GM19023 (cell line): ENCODE data around the gene SUSD1.
A peak's percentile ranks its signal among the peaks of the same experiment; 100 is the strongest.

ENCODE experiments used
- ATAC-seq: cut with Tn5 transposase; IDR thresholded peaks from one replicate; pipeline ENCODE4 v1.9.1; 2021; ENCODE audit warnings: mild to moderate bottlenecking, moderate library complexity; ENCODE audit not compliant: unreplicated experiment

Gene SUSD1

DNA sequence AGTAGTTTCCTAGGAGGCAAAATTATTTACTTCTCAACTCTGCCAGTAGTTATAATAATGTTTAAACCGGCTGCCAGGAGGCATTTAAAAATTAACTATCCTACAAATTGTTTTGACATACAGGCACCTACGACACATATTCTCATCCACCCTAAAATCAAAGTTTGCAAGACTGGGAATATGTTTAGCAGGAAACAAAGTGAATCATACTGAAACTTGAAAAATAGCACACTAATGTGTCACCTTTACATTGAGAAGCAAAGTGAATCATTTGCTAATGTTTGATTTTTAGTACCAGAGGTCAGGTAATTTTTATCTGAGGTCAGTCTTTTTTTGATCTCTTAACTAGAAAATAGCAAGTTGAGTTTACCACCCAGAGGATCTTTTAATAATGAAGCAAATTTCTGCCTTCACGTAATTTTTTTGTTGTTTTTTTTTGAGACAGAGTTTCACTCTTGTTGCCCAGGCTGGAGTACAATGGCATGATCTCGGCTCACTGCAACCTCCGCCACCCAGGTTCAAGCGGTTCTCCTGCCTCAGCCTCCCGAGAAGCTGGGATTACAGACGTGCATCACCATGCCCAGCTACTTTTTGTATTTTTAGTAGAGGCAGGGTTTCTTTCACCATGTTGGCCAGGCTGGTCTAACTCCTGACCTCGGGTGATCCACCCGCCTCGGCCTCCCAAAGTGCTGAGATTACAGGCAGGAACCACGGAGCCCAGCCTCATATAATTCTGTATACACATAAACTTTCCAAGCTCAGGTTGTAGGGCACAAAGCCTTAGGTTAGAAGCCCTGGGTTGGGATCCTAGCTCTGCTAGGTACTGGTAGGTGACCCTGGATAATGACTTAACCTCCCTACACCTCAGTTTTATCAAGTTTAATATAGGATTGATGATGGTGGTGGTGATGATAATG lies 154.2 kb downstream of the SUSD1 start:
- no peak for ATAC-seq

DNA sequence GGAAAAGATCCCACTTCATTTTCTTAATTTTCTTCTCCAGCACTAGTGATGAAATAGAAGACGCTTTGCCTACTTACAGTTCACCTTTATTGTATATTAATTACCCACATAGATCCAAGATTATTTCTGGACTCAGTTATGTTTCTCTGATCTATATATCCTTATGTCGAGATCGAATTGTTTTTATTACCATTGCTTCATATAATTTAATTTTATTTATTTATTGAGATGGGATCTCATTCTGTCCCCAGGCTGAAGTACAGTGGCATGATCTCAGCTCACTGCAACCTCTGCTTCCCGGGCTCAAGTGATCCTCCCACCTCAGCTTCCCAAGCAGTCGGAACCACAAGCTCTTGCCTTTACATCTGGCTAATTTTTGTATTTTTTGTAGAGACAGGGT lies 157.2 kb downstream of the SUSD1 start:
- ATAC-seq: no peak

DNA sequence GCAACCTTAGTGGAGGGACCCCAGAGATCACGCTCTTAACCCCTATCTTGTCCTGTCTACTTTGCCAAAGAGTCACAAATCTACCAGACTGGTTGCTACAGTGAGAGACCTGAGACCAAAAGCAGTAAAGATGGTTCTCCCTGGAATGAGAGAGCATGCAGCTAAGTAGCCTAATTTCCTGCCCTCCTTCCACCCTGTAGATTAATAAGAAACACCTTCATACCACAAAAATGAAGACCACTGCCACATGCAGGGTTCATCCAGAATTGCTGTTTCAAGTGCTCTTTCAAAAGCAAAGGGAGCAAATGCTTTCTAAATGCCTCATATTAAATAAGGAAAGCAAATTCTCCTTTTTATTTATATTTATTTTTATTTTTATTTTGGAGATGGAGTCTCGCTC lies 159.4 kb downstream of the SUSD1 start:
- no peak for ATAC-seq

DNA sequence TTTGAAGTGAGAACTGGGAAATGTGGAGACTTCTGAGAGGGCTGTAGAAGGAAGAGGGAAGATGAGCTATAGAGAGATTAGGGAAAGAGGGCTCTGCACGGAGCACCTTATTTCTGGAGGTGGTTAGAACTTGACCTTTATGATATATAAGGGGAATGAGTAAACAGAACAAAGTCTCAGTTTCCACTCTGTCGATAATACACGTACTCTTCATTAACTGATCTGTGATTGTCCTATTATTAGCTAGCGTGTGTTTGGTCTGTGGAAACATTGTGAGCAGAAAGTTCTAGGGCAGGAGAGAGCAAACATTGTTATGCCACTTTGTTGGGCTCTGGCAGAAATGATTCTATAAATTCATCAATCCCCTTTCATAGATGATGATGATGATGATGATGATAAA lies 159.9 kb downstream of the SUSD1 start:
- ATAC-seq: no peak

DNA sequence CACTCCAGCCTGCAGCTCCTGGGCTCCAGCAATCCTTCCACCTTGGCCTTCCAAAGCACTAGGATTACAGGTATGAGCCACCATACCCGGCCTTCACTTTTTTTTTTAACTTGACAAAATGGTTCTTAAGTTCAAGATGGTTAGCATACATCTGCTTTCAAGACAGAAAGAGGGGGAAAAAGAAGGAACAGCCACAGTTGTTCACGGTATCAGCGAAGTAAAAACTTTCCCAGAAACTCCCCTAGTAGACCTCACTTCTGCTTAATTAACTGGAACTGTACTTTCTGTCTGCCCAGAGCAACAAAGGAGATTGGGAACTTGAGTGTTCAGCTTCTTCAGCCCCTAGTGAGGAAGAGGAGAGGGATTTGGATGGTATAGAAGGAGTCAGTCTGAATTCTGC lies 161.8 kb downstream of the SUSD1 start:
- ATAC-seq: no peak

DNA sequence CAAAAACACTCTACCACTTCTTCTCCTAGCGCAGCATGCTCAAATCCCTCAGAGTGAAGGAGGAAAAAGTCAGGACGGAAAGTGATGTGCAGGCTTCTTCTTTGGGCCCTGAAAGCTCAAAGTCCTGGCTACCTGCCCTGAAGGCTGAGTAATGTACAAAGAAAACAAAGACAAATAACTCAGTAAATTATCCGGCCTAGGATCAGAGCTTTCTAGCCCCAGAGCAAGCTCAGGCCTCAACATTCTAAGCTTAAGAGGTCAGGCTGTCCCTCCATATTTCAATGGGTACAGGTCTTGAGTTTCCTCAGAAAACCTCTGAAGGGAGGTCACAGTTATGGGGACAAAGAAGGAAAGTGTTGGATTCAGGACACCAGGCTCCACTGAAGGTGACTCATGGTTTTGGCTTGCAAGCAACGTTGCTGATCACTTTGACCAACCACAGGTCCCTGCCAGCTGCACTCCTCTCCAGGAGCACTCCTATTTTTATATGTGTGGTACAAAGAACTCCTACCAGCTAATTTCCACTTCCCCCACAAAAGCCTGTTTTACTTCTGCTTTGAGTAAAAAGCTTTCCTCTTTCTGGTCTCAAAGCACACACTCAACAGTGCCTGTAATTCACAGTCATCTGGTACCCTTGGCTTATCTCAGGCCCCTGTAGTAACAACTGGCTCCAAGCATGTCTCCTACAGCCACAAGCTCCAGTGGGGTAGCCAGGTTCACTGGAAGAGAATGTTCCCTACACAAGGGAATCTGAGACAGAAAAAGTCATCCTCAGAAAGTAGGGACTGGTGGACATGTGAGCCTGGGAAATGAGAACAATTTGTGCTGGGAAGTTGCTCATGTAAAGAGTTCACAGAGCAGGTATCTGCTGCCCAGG lies 162.8 kb downstream of the SUSD1 start:
- ATAC-seq: peak; percentile 85

DNA sequence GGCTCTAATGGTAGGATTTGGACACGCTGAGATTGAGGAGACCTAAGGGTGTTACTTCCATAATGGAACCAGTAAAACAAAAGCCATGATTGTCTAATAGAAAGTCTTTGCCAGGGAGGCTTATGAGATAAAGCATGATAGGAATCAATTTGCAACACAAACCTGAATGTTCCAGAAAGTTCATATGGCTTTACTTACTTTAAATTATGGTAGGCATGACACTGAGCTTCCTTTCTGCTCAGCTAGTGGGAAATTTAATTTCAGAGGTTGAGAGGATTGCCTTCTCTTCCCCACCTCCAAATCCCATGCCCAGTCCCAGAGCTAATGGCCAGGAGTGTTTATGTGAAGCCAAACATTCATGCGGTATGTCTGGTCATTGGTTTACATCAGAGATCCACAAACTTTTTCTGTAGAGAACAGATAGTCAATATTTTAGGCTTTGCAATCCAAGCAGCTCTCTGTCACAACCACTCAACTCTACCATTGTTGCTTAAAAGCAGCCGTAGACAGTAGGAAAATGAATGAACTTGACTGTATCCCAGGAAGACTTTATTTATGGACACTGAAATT lies 164.0 kb downstream of the SUSD1 start:
- no peak for ATAC-seq

DNA sequence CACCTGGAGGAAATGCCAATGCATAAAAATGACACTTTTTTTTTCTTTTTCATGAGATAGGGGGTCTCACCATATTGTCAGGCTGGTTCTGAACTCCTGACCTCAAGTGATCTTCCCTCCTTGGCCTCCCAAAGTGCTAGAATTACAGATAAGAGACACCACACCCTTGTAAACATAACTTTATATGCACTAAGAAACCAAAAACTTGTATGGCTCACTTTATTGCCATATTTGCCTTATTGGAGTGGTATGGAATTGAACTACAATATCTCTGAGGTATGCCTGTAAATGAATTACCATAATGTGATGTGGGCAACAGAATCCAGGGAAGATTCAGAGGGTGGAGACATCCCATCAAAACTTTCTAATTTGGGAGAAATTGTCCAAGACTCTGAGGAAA lies 164.6 kb downstream of the SUSD1 start:
- no peak for ATAC-seq

DNA sequence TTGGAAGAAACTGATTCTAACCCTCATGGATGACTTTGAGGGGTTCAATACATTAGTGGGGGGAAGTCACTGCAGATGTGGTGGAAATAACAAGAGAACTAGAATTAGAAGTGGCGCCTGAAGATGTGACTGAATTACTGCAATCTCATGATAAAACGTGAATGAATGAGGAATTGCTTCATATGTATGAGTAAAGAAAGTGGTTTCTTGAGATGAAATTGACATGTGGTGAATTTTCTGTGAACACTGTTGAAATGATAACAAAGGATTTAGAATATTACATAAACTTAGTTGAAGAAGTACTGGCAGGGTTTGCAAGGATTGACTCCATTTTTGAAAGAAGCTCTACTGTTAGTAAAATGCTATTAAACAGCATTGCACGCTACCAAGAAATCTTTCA lies 165.4 kb downstream of the SUSD1 start:
- ATAC-seq: no peak

DNA sequence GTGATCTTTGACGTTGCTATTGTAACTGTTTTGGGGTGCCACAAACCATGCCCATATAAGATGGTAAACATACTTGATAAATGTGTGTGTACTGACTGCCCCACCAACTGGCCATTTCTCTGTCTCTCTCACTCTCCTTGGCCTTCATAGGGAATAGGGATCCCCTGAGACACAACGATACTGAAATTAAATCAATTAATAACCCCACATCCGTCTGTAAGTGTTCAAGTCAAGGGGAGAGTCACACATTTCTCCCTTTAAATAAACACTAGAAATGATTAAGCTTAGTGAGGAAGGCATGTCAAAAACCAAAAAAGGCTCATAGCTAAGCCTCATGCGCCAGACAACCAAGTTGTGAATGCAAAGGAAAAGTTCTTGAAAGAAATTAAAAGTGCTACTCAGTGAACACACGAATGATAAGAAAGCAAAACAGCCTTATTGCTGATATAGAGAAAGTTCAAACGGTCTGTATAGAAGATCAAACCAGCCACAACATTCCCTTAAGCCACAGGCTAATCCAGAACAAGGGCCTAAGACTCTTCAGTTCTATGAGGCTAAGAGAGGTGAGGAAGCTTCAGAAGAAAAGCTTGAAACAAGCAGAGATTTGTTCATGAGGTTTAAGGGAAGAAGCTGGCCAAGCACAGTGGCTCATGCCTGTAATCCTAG lies 167.4 kb downstream of the SUSD1 start:
- no peak for ATAC-seq

DNA sequence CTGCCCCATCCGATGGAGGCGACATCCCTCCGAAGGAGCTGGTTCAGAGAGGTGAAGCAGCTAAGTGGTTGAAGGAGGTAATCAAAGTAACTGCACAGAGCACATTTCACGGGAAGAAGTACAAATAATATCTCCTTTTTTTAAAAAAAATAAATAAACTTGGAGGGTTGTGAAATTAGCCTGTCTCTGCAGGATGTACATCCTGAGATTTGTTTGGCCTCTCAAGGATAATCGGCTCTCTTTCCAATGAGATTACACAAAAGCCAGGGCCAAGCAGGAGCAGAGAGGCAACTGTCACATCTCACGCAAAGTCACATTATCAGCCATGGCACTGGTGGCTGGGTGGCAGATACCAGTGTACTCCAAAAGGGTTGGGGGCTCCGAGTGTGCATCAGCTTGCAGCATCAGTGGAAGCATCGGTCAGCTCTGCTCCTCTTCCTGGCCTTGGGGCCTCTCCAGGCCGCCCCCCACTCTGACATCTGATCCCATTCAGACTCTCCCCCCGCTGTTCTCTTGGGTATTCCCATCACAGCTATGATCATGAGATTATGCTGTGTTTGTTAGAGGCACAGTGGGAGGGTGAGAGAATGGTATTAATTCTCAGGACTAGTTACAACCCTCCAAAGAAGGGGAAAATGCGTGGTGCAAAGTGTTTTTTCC lies 168.6 kb downstream of the SUSD1 start:
- ATAC-seq: no peak

DNA sequence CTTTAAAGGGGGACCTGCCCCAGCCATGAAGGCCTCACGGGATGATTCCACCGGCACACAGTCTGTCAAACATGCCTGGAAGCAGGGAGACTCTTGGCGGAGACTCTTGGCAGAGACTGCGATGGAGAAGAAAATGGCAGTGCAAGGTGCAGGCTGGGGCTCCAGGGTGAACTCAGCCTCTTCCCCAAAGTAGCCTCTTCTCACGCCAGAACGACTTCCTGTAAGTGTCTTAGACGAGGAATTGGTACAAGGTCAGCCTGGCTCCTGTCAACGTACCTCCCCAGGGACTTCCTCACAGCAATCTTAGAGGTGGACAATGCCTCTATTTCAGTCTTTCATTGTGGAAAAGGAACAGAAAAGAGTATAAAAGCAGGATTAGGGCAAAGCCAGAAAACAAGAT lies 169.2 kb downstream of the SUSD1 start:
- ATAC-seq: no peak

DNA sequence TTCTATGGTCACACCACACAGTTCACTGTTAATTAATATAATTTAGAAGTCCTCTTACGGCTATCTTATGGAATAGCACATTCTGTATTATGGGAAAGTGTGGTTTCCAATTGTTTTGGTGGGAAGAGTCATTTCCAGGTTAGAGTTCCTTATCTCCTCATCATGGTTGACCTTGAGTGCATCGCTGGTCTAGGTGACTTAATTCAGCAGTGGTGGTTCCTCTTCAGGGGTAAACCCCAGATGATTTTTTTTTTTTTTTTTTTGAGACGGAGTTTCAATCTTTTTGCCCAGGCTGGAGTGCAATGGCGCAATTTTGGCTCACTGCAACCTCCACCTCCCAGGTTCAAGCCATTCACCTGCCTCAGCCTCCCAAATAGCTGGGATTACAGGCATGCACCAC lies 171.6 kb downstream of the SUSD1 start:
- no peak for ATAC-seq

DNA sequence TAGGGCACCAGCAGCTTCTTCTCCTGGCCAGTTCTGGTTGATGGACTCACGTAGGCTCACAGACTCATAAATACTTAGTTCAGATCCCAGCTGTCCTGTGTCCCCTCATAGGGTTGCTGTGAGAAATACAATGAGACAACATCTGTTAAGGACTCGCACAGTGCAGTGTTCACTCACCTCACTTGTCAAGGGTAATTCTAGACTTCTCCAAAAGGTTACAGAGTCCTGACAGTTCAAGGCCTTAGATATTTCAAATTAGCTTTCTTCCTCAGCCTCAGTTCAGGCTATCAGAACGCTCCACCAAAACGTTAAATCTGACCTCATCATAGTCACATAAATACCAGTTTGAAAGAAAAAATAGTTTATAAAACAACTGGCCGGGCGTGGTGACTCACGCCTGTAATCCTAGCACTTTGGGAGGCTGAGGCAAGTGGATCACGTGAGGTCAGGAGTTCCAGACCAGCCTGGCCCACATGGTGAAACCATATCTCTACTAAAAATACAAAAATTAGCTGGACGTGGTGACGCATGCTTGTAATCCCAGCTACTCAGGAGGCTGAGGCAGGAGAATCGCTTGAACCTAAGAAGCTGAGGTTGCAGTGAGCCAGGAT lies 172.1 kb downstream of the SUSD1 start:
- no peak for ATAC-seq

DNA sequence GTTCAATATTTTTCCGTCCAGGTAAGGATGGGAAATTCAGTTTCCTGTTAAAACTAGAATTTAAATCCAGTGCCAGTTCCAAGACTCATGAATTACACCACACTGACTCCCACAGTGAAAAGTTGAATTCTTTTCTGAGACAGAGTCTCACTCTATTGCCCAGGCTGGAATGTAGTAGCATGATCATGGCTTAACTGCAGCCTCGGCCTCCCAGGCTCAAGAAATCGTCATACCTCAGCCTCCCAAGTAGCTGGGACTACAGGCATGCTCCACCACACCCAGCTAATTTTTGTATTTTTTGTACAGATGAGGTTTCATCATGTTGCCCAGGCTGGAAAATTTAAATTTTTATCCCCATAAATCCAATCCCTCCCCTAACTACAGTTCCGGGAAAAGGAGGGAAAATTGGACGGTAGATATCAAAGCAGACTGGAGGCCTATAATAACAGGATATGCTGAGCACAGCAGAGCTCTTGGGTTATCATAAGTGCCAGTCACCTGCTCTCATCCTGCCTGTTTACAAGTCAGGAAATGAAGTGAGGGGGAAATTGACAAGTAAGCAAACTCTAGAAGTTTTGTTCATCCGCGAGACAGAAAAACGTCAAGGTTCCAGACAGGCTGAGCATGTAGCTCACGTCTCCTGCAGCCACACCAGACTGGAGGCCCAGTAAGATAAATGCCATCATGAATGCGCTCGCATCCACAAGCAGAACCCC lies 172.8 kb downstream of the SUSD1 start:
- ATAC-seq: no peak

DNA sequence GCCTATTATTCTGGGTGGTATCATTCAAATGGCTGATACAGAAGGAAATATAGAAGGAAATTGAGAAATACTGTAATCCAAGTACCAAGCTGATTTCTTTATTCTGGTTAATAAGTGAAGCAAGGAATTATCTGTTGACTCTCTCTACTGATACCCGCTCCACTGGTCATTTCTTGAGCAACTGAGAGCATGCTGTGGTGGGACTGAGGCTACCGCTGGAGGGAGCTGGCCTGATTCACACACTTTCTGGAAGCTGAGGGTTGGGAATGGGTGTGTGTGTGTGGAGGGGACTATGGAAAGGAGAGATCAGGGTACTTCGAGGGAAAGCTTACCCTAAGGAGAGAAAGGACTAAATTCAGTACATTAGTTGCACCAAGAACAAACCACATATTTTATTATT lies 174.4 kb downstream of the SUSD1 start:
- no peak for ATAC-seq

DNA sequence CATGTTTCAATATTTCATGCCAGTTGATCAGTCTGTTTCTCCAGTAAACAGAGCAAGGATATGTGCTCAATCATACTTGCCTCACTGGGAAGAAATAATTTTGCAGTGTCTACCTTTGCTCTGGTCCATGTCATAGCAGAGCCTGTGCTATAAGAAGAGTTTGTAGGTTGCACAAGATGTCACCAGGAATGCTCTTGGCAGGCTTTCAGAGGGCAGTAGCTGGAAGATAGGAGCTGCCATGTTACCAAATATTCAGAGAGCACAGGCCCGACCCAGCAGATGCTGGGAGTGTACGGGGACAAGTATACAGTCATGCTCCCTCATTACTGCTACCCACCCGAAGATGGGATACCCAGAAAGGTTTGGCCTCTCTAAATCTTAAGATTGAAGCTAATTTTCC lies 175.8 kb downstream of the SUSD1 start:
- no peak for ATAC-seq

DNA sequence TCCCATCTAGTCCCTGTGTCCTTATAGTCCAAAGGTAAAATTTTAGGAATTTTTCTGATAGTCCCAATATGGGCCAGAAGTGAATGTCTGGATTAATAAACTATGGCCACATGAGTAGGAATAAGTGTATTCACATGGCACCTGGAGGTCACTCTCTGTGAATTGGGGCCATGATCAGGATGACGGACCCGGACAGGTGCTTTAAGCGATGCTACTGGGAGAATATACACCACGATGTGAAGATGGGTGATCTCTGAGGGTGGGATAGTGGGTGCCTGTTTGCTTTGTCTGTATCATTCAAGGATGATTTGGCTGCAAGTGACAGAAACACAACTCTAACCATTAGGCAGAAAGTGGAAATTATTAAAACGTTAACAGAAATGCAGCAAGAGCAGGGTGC lies 177.3 kb downstream of the SUSD1 start:
- no peak for ATAC-seq

DNA sequence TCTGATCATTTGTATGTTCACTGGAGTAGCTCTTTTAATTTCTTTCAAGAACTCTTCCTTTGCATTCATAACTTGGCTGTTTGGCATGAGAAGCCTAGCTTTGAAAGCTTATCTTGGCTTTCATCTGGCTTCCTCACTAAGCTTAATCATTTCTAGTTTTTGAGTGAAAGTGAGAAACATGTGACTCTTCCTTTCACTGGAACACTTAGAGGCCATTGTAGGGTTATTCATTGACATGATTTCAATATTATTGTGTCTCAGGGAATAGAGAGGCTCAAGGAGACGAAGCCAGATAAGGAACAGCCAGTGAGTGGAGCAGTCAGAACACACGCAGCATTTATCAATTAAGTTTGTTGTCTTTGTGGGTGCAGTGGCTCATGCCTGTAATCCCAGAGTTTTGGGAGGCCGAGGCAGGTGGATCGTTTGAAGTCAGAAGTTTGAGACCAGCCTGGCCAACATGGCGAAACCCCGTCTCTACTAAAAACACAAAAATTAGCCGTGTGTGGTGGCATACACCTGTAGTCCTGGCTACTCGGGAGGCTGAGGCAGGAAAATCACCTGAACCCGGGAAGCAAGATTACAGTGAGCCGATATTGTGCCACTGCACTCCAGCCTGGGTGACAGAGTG lies 180.2 kb downstream of the SUSD1 start:
- peak; percentile 41 for ATAC-seq
